SK-N-SH (cell line): ENCODE results near the gene PCNX2. TPM values are rescaled to one million over a fixed set of nuclear protein-coding genes. Genes with fewer than 3 reads are reported as not detected.

ENCODE experiments used
- CTCF ChIA-PET: fragments of 300-600, 350-600 bp; formaldehyde crosslinking; extraction: SDS; loops from one replicate; lab custom pipeline; 2021; lab: Yijun Ruan, JAX
- POLR2A ChIA-PET: fragments of 350-600 bp; sonication (Branson Sonifier 250); formaldehyde crosslinking; extraction: SDS; loops from one replicate; lab custom pipeline; 2020; ENCODE audit warnings: antibody characterized with exemption, inconsistent platforms; lab: Yijun Ruan, JAX
- DNase-seq: peaks from one replicate; pipeline ENCODE4 v3.0.0; 2012
- H2AFZ ChIP-seq: fragments of 200-600 bp; sonication (generic); 2 replicates; pipeline ENCODE4 v1.8.1; 2016; ENCODE audit warnings: antibody characterized with exemption, mild to moderate bottlenecking, low read depth
- H3F3A ChIP-seq: fragments of 200-600 bp; sonication (generic); replicated peaks from 2 replicates; pipeline ENCODE3; 2016; ENCODE audit warnings: antibody characterized with exemption, mild to moderate bottlenecking; ENCODE audit not compliant: insufficient read depth
- H3K27ac ChIP-seq, 2 experiments: fragments of 200-500 bp in 1 of 2; fragments of 200-600 bp in 1 of 2; sonication (Bioruptor generic) in 1 of 2; sonication (generic), shearing (Covaris generic) in 1 of 2; 2 replicates each; pipeline versions ENCODE4 v1.5.1 to v1.6.1; 2014 to 2016; ENCODE audit warnings: low read depth in 2 of 2, inconsistent platforms in 1 of 2, low read length in 1 of 2, mild to moderate bottlenecking in 1 of 2, mixed read lengths in 1 of 2
- H3K27me3 ChIP-seq: fragments of 200-600 bp; sonication (generic), shearing (Covaris generic); 2 replicates; pipeline ENCODE4 v1.6.1; 2016; ENCODE audit warnings: mixed run types; ENCODE audit not compliant: insufficient read depth
- H3K36me3 ChIP-seq, 2 experiments: fragments of 200-500 bp in 1 of 2; fragments of 200-600 bp in 1 of 2; sonication (Bioruptor generic) in 1 of 2; sonication (generic) in 1 of 2; replicated peaks in 1 of 2; 2 replicates each; pipeline versions ENCODE3 to v1.5.1; 2014 to 2016; ENCODE audit warnings: low read length in 1 of 2, mild to moderate bottlenecking in 1 of 2; ENCODE audit not compliant: insufficient read depth in 2 of 2, control insufficient read depth in 1 of 2
- H3K4me1 ChIP-seq, 2 experiments: fragments of 200-500 bp in 1 of 2; fragments of 200-600 bp in 1 of 2; sonication (Bioruptor generic) in 1 of 2; sonication (generic), shearing (Covaris generic) in 1 of 2; 2 replicates each; pipeline versions ENCODE4 v1.5.1 to v1.6.1; 2014 to 2016; ENCODE audit warnings: low read depth in 1 of 2, low read length in 1 of 2, mixed run types in 1 of 2; ENCODE audit not compliant: insufficient read depth in 2 of 2, control insufficient read depth in 1 of 2
- H3K4me2 ChIP-seq: fragments of 200-600 bp; sonication (generic), shearing (Covaris generic); 2 replicates; pipeline ENCODE4 v1.6.1; 2017; ENCODE audit warnings: mixed run types
- H3K4me3 ChIP-seq, 2 experiments: fragments of 200-500 bp in 1 of 2; fragments of 200-600 bp in 1 of 2; sonication (Bioruptor generic) in 1 of 2; sonication (generic), shearing (Covaris generic) in 1 of 2; 2 replicates each; pipeline versions ENCODE4 v1.5.1 to v1.8.1; 2014 to 2016; ENCODE audit warnings: low read depth in 2 of 2, inconsistent platforms in 1 of 2, low read length in 1 of 2, mild to moderate bottlenecking in 1 of 2, mixed read lengths in 1 of 2, moderate library complexity in 1 of 2
- H3K79me2 ChIP-seq: fragments of 200-600 bp; sonication (generic); 2 replicates; pipeline ENCODE4 v1.8.1; 2017; ENCODE audit warnings: mild to moderate bottlenecking; ENCODE audit not compliant: insufficient read depth
- H3K9ac ChIP-seq: fragments of 200-600 bp; sonication (generic); 2 replicates; pipeline ENCODE4 v1.6.1; 2017; ENCODE audit warnings: mixed run types
- H3K9me2 ChIP-seq: fragments of 200-600 bp; sonication (generic); 2 replicates; pipeline ENCODE4 v1.6.1; 2017; ENCODE audit warnings: mixed run types
- H3K9me3 ChIP-seq: fragments of 200-600 bp; sonication (generic); 2 replicates; pipeline ENCODE4 v1.6.1; 2017; ENCODE audit warnings: mixed run types, mild to moderate bottlenecking, moderate library complexity
- H4K20me1 ChIP-seq: fragments of 200-600 bp; sonication (generic); 2 replicates; pipeline ENCODE4 v1.6.1; 2017; ENCODE audit warnings: mild to moderate bottlenecking, mixed run types; ENCODE audit not compliant: insufficient read depth
- CHD2 ChIP-seq: fragments of 150-350 bp; IDR thresholded peaks from 2 replicates; pipeline ENCODE4 v1.6.1; 2018; ENCODE audit warnings: low read length; ENCODE audit not compliant: partially characterized antibody
- EZH2phosphoT487 ChIP-seq: fragments of 200-600 bp; sonication (generic); IDR thresholded peaks from 2 replicates; pipeline ENCODE4 v1.6.1; 2017; ENCODE audit warnings: low read depth, mixed run types, mild to moderate bottlenecking, antibody characterized with exemption, moderate library complexity, borderline replicate concordance
- FOSL2 ChIP-seq: IDR thresholded peaks from 2 replicates; pipeline ENCODE4 v1.4.0; 2012; ENCODE audit warnings: low read depth, mild to moderate bottlenecking, moderate library complexity, borderline replicate concordance
- GABPA ChIP-seq: IDR thresholded peaks from 2 replicates; pipeline ENCODE4 v1.4.0; 2012; ENCODE audit warnings: low read depth, mild to moderate bottlenecking
- JUND ChIP-seq: IDR thresholded peaks from 2 replicates; pipeline ENCODE4 v1.4.0; 2012
- MXI1 ChIP-seq: IDR thresholded peaks from 2 replicates; pipeline ENCODE4 v1.6.1; 2012; ENCODE audit warnings: mild to moderate bottlenecking, low read depth, low read length, improper control_type of control experiment
- NFIC ChIP-seq: IDR thresholded peaks from 2 replicates; pipeline ENCODE4 v1.4.0; 2012; ENCODE audit warnings: borderline replicate concordance
- NRF1 ChIP-seq: IDR thresholded peaks from 2 replicates; pipeline ENCODE4 v1.6.1; 2012; ENCODE audit warnings: low read depth, mild to moderate bottlenecking, low read length
- RAD21 ChIP-seq: IDR thresholded peaks from 2 replicates; pipeline ENCODE4 v1.6.1; 2012; ENCODE audit warnings: mild to moderate bottlenecking, low read length
- RCOR1 ChIP-seq: fragments of 150-350 bp; IDR thresholded peaks from 2 replicates; pipeline ENCODE4 v1.6.1; 2017; ENCODE audit warnings: antibody characterized with exemption, low read length
- RFX5 ChIP-seq: IDR thresholded peaks from 2 replicates; pipeline ENCODE4 v1.6.1; 2012; ENCODE audit warnings: mild to moderate bottlenecking, improper control_type of control experiment, low read length
- RXRA ChIP-seq: IDR thresholded peaks from 2 replicates; pipeline ENCODE4 v1.4.0; 2012; ENCODE audit warnings: low read depth, mild to moderate bottlenecking, borderline replicate concordance
- TAF1 ChIP-seq: IDR thresholded peaks from 2 replicates; pipeline ENCODE4 v1.6.1; 2012; ENCODE audit warnings: low read depth, mild to moderate bottlenecking, low read length, moderate library complexity, borderline replicate concordance
- TCF12 ChIP-seq: IDR thresholded peaks from 2 replicates; pipeline ENCODE4 v1.4.0; 2012
- TEAD4 ChIP-seq: IDR thresholded peaks from 2 replicates; pipeline ENCODE4 v1.4.0; 2012; ENCODE audit warnings: mild to moderate bottlenecking, borderline replicate concordance; ENCODE audit not compliant: insufficient read depth
- YY1 ChIP-seq: IDR thresholded peaks from 2 replicates; pipeline ENCODE4 v1.4.0; 2012; ENCODE audit warnings: low read depth, mild to moderate bottlenecking
- WGBS: methylation state at CpG from one replicate; pipeline ENCODE4 v1.1.6; 2017; ENCODE audit warnings: low lambda C conversion rate; 5-methylcytosine and 5-hydroxymethylcytosine counted together
- polyA plus RNA-seq, 3 experiments: library from polyadenylated mRNA; depleted of rRNA; stranded (reverse); fragments of >200 nt; gene quantifications; 2 replicates each; pipeline ENCODE4 v1.2.3, GENCODE V29; 2012
- TF ChIP-seq, protein P1 (sequence below): fragments of 150-350 bp; IDR thresholded peaks from 2 replicates; pipeline ENCODE4 v1.6.1; 2017; ENCODE audit warnings: antibody characterized with exemption, low read length, low read depth, borderline replicate concordance
- TF ChIP-seq, protein P2 (sequence below): IDR thresholded peaks from 2 replicates; pipeline ENCODE4; 2012
- TF ChIP-seq, protein P3 (sequence below): fragments of 150-350 bp; IDR thresholded peaks from 2 replicates; pipeline ENCODE4 v1.6.1; 2016; ENCODE audit warnings: mild to moderate bottlenecking, low read depth, low read length
- TF ChIP-seq, protein P4 (sequence below): fragments of 200-600 bp; sonication (generic); IDR thresholded peaks from 2 replicates; pipeline ENCODE4 v1.6.1; 2017; ENCODE audit warnings: antibody characterized with exemption, mild to moderate bottlenecking, moderate library complexity

The PCNX2 gene
- polyA plus RNA-seq, 1 of the 3 experiments (the other 2 are of a cell fraction), result 10.6 TPM

DNA sequence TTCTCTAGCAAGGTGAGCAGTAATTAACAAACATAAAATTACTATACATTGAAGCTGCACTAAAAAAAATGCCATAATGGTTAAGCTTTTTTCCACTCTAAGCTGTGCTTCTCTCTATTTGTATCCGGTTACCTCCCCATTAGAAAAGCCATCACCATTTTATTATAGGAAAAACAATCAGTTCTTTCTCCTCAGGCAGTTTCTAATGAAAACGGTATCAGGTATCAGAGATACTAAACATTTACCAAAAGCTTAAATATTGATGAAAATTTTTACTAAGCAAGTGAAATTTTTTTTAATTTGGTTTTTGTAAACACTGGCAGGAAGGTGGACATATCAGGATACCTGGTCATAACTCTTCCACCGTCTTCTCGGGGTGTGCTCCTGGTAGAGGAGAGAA lies 330.9 kb downstream of the PCNX2 start (continued):
- TF ChIP-seq, protein P1, sequence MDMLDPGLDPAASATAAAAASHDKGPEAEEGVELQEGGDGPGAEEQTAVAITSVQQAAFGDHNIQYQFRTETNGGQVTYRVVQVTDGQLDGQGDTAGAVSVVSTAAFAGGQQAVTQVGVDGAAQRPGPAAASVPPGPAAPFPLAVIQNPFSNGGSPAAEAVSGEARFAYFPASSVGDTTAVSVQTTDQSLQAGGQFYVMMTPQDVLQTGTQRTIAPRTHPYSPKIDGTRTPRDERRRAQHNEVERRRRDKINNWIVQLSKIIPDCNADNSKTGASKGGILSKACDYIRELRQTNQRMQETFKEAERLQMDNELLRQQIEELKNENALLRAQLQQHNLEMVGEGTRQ, result no peak
- TF ChIP-seq NRF1, result no peak
- TF ChIP-seq RAD21, result no peak

DNA sequence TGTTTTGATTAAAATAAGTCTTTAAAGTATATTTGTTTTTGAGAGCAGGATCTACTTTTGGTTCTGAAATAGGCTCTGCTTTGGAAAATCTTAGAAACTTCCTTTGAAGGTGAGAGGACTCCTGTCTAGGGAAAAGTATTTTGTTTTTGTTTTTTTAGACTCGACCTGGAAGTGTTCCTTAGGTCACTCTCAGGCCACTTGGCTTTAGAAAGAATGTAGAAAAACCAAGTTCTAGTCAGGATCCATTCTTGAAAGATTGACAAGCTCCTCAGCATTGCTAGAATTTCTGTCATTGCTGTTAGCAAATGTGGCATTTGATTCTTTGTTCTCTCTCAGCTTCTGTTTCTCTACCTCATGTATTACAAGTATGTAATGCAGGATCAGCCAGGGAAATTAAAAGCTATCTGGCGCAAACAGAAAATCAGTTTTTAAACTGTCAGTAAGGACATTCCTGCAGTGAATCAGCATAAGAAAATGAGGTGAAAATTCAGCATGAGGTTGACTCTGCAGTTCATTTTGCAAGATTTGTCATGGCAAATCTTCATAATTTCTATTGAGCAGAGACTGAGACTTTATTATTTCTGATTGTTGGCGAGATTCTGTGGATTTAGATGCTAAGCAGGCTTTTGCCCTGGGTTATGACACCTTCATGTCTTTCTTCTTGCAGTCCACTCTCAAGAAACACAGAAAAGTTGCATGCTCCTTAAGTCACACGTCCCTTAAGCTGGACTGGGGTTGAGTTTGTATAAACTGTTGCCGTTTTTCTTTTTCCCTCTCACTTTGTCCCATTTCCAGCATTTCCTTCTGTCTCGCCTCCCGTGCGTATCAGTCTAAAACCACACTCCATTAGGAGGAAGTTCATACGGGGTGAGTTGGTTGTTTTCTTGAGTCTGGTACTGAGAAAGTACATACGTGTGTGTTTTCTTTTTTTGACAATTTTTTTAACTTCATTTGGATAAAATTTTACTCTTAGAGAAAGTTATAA lies 332.5 kb downstream of the PCNX2 start:
- Histone ChIP-seq H2AFZ (no peak overlapping the region), H3K4me2 (0 out of 2 replicates have a peak overlapping the region, but pooled peaks have one; percentile 9), H3K4me1 (peaks cover 0 to 3% of the 10 kb centered on the region in 2 experiments; a peak in 2 of 4 replicates), H3K9me3 (no peaks in the 10 kb centered on the region), H3K79me2 (no peaks in the 10 kb centered on the region), H3F3A (peaks cover 3% of the 10 kb centered on the region), H3K27me3 (no peaks in the 10 kb centered on the region), H3K9me2 (no peaks in the 10 kb centered on the region), H3K27ac (no peak overlapping the region), H3K36me3 (peaks cover 15 to 57% of the 10 kb centered on the region in 2 experiments), H4K20me1 (no peaks in the 10 kb centered on the region), H3K4me3 (no peak overlapping the region), H3K9ac (no peak overlapping the region)
- 89% methylated on average over 10 of the region's 10 CpGs for WGBS
- TF ChIP-seq, protein P1, result no peak
- TF ChIP-seq, protein P2, sequence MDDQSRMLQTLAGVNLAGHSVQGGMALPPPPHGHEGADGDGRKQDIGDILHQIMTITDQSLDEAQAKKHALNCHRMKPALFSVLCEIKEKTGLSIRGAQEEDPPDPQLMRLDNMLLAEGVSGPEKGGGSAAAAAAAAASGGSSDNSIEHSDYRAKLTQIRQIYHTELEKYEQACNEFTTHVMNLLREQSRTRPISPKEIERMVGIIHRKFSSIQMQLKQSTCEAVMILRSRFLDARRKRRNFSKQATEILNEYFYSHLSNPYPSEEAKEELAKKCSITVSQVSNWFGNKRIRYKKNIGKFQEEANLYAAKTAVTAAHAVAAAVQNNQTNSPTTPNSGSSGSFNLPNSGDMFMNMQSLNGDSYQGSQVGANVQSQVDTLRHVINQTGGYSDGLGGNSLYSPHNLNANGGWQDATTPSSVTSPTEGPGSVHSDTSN, result no peak
- TF ChIP-seq TAF1, result no peak
- TF ChIP-seq, protein P3, sequence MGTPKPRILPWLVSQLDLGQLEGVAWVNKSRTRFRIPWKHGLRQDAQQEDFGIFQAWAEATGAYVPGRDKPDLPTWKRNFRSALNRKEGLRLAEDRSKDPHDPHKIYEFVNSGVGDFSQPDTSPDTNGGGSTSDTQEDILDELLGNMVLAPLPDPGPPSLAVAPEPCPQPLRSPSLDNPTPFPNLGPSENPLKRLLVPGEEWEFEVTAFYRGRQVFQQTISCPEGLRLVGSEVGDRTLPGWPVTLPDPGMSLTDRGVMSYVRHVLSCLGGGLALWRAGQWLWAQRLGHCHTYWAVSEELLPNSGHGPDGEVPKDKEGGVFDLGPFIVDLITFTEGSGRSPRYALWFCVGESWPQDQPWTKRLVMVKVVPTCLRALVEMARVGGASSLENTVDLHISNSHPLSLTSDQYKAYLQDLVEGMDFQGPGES, result no peak
- TF ChIP-seq FOSL2, result no peak
- TF ChIP-seq, protein P4, sequence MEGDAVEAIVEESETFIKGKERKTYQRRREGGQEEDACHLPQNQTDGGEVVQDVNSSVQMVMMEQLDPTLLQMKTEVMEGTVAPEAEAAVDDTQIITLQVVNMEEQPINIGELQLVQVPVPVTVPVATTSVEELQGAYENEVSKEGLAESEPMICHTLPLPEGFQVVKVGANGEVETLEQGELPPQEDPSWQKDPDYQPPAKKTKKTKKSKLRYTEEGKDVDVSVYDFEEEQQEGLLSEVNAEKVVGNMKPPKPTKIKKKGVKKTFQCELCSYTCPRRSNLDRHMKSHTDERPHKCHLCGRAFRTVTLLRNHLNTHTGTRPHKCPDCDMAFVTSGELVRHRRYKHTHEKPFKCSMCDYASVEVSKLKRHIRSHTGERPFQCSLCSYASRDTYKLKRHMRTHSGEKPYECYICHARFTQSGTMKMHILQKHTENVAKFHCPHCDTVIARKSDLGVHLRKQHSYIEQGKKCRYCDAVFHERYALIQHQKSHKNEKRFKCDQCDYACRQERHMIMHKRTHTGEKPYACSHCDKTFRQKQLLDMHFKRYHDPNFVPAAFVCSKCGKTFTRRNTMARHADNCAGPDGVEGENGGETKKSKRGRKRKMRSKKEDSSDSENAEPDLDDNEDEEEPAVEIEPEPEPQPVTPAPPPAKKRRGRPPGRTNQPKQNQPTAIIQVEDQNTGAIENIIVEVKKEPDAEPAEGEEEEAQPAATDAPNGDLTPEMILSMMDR, result no peak
- no peak for TF ChIP-seq YY1
- no peak for TF ChIP-seq EZH2phosphoT487
- no peak for TF ChIP-seq GABPA
- TF ChIP-seq TCF12, result no peak
- no peak for TF ChIP-seq RCOR1
- TF ChIP-seq NFIC, result no peak
- no peak for TF ChIP-seq JUND
- no peak for TF ChIP-seq MXI1
- no peak for TF ChIP-seq TEAD4
- TF ChIP-seq RFX5, result no peak
- TF ChIP-seq RXRA, result no peak
- no peak for TF ChIP-seq CHD2
- DNase-seq, result no peak
- CTCF ChIA-PET, result interaction anchor here (1.2 kb wide), 1 partner anchor 10 kb away, joined by 9 read pairs; no protein-coding TSS in a partner anchor
- POLR2A ChIA-PET, result no interaction called here
